Ovary (tissue), 3 donors: ENCODE results near the gene PMEPA1.

Experiments used
- POLR2A ChIP-seq: fragments of 450-650 bp; IDR thresholded peaks from one replicate; pipeline ENCODE4 v1.6.1; 2017; ENCODE audit warnings: antibody characterized with exemption, mild to moderate bottlenecking, moderate library complexity
- TF ChIP-seq, protein P1 (sequence below), 3 donors: fragments of 450-650 bp in 2 of 3; fragments of 200-600 bp in 1 of 3; IDR thresholded peaks; one replicate each; pipeline versions ENCODE4 v1.5.1 to v1.8.0; 2016 to 2022; ENCODE audit warnings: antibody characterized with exemption in 3 of 3, mild to moderate bottlenecking in 1 of 3
- donor health status: DM: no; HTN: no; CAD: no.

DNA sequence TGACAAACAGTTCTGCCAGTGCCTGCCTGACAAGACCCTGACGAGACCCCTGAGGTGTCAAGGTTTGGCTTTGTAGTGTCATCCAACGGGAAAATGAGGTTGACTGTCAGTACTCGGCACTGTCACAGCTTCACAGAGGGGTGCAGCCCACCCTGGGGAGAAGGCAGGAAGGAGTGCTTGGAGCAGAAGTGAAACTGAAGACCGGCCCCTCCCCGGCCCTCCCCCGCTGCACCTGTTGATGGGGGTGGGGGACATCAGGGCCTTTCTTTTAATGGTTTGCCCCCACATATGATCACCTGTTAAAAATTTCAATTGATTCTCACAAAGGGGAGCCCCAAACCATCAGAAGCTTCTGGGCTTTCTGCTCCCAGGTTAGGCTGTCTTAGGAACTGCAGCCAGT, 6.8 kb downstream of the PMEPA1 start:
- TF ChIP-seq, protein P1, sequence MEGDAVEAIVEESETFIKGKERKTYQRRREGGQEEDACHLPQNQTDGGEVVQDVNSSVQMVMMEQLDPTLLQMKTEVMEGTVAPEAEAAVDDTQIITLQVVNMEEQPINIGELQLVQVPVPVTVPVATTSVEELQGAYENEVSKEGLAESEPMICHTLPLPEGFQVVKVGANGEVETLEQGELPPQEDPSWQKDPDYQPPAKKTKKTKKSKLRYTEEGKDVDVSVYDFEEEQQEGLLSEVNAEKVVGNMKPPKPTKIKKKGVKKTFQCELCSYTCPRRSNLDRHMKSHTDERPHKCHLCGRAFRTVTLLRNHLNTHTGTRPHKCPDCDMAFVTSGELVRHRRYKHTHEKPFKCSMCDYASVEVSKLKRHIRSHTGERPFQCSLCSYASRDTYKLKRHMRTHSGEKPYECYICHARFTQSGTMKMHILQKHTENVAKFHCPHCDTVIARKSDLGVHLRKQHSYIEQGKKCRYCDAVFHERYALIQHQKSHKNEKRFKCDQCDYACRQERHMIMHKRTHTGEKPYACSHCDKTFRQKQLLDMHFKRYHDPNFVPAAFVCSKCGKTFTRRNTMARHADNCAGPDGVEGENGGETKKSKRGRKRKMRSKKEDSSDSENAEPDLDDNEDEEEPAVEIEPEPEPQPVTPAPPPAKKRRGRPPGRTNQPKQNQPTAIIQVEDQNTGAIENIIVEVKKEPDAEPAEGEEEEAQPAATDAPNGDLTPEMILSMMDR (IDR thresholded peaks at IDR 0.05) = no peak
- TF ChIP-seq POLR2A = no peak
